NCI-H774 (cell line): ENCODE measurements around the gene LTBP4.
"Not testable (repeated sequence)": the region's sequence is repeated elsewhere in the genome, so short reads cannot be mapped to it uniquely, and the experiment has no call there.

ENCODE experiments used
- DNase-seq: peaks from one replicate; lab custom pipeline; 2025; lab: John Stamatoyannopoulos, UW

Gene LTBP4

DNA sequence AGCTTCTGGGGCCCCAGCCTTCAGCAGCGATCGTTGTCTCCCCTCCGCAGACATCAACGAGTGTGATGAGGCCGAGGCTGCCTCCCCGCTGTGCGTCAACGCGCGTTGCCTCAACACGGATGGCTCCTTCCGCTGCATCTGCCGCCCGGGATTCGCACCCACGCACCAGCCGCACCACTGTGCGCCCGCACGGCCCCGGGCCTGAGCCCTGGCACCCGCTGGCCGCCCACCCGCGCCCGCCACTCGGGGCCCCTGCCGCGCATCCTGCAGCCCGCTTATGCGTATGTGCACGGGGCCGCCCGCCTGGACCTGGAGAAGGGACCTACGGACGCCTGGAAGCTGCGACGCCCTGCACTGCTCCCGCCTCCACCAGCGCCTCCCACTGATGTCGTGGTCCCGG, 28.2 kb downstream of the LTBP4 start:
- DNase-seq, result no peak

DNA sequence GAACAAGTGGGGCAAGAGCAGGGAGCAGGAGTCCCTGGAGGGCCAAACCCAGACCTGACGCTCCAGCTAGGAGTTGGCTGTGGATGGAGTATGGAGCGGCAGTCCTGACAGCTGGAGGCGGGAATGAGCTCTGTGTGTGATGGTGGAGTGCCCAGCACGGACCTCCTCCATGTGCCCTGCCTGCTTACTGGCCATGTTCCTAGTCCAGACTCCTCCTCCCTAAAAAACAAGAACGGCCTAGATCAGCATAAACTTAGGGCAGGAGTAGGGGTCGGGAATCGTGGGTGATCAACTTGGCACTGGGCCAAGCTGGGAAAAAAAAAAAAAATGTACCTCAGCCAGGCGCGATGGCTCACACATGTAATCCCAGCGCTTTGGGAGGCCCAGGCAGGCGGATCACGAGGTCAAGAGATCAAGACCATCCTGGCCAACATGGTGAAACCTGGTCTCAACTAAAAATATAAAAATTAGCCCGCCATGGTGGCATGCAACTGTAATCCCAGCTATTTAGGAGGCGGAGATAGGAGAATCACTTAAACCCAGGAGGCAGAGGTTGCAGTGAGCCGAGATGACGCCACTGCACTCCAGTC, 29.5 kb downstream of the LTBP4 start:
- DNase-seq, result no peak

- no peak for DNase-seq
Measured at GRCh38 chr19:40632311-40633036, 31.3 kb downstream of the LTBP4 start.

DNA sequence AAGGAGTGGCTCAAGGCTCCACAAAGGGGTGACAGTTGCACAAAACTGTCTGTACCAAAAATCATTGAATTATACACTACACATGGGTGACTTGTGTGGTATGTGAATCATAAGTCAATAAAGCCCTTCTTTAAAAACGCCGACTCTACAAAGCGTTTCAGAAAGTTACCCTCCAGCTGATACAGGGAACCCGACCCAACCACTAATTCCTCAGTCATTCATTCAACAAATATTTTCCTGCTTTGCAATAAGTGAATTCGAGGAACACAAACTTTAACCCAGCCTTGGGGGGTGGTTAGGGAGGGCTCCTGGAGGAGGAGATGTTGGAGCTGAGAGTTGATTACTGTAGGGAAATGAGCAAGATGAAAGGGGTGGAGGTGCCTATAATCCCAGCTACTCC, 32.0 kb downstream of the LTBP4 start:
- DNase-seq, result no peak

DNA sequence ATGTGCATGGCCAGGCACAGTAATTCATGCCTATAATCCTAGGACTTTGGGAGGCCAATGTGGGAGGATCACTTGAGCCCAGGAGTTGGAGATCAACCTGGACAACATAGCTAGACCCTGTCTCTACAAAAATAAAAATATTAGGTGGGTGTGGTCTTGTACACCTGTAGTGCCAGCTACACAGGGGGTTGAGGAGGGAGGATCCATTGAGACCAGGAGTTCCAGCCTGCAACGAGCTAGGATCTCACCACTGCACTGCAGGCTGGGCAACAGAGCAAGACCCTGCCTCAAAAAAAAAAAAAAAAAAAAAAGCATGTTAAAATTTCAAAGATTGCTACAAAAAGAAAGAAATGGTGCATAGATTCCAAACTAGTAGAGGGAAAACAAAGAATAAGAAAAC, 37.2 kb downstream of the LTBP4 start:
- DNase-seq, result no peak

- no peak for DNase-seq
Measured at GRCh38 chr19:40639638-40639982, 38.4 kb downstream of the LTBP4 start.

GRCh38 chr19:40640744-40641143, 39.6 kb downstream of the LTBP4 start:
- no peak for DNase-seq

DNA sequence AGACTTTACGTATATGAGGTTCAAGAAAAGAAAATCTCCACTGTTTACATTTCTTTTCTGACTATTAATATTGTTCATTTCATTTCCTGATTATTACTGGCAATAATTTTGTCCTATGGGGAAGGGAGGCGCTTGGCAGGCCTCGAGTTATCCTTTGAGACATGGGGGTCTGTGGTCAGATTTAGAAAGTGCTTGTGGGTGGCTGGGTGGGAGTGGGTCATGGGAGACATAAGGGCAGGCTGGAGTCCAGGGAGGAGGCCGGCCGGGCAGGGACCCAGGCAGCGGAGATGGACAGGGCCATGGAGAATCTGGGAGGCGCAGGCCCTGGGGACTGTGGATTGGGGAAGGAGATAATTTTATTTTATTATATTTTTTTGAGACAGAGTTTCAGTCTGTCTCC, 40.1 kb downstream of the LTBP4 start:
- DNase-seq, result no peak

- DNase-seq, result no peak
Measured at GRCh38 chr19:40642051-40642706, 41.0 kb downstream of the LTBP4 start.

DNA sequence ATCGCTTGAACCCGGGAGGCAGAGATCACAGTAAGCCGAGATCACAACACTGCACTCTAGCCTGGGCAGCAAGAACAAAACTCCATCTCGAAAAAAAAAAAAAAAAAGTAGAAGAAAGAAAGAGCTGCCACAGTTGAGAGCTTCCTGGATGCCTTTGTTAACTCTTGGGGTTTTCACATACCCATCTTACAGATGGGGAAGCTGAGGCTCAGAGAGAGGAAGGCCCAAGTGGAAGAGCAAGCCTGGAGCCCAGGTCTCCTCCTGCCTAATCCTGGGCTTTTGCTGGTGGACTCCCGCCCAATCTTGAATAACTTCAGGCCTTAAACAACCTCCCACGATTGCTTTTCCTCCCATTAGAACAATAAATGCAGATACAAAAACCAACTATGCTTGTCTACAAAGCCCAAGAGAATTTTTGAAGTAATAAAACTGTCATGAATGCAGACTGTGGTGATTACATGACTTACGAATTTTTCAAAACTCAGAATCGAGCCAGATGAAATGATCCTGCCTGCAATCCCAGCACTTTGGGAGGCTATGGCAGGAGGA, 41.7 kb downstream of the LTBP4 start:
- DNase-seq, result no peak

DNA sequence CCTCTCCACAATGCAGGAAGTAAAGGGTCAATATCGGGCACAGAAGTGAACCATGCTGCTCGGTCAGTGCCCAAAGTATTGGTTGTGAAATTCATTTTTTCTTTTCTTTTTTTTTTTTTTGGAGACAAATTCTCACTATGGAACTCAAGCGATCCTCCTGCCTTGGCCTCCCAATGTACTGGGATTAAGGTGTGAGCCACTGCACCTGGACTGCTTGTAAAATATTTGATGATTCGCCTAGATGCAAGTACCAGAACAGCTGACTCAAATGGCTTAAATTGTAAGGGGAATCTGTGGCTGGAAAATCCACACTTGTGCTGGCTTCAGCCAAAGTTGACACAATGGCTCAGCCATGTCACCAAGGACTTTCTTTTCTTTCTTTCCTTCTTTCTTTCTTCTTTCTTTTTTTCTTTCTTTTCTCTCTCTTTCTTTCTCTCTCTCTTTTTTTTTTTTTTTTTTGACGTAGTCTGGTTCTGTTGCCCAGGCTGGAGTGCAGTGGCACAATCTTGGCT, 45.6 kb downstream of the LTBP4 start:
- no peak for DNase-seq

DNA sequence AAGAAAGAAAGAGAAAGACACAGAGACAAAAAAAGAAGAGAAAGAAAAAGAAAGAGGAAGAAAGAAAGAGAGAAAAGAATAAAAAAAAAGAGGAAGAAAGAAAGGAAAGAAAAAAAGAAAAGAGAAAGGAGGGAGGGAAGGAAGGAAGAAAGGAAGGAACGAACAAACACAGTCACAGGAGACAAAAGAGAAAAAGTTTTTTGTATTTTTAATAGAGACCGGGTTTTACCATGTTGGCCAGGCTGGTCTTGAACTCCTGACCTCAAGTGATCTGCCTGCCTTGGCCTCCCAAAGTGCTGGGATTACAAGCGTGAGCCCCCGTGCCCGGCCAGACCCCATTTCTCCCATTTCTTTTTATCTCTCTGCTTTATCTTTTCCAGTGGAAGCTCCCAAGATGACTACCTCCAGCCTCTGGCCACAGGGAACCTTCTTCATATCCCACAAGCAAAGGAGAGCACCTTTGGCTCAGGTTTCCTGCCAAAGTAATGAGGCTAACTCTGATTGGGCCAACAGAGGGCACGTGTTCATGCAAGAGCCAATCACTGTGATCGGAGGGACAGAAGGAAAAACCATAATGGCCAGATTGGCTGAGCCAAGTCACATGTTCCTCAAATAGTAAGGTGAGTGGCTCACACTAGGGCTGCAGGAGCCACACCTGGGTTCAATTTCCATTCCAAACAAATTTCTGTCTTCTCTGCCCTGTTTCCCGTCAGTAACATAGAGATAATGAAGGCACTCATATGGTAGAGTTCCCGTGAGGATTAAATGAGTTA, 48.9 kb downstream of the LTBP4 start:
- DNase-seq, result not testable (repeated sequence)

GRCh38 chr19:40650749-40651305, 49.7 kb downstream of the LTBP4 start:
- no peak for DNase-seq

DNA sequence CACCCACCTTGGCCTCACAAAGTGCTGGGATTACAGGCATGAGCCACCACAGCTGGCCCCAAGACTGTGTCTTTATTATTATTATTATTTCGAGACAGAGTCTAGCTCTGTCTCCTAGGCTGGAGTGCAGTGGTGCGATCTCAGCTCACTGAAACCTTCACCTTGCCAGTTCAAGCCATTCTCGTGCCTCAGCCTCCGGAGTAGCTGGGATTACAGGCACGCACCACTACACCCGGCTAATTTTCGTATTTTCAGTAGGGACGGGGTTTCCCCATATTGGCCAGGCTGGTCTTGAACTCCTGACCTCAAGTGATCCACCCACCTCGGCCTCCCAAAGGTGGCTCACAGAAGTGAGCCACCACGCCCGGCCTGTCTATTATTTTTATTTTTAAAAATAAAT, 51.1 kb downstream of the LTBP4 start:
- not testable (repeated sequence) for DNase-seq

GRCh38 chr19:40655684-40656083, 54.5 kb downstream of the LTBP4 start:
- not testable (repeated sequence) for DNase-seq

- DNase-seq, result no peak
Measured at GRCh38 chr19:40658031-40658430, 56.9 kb downstream of the LTBP4 start.

GRCh38 chr19:40659116-40659515, 57.9 kb downstream of the LTBP4 start:
- DNase-seq, result no peak

DNA sequence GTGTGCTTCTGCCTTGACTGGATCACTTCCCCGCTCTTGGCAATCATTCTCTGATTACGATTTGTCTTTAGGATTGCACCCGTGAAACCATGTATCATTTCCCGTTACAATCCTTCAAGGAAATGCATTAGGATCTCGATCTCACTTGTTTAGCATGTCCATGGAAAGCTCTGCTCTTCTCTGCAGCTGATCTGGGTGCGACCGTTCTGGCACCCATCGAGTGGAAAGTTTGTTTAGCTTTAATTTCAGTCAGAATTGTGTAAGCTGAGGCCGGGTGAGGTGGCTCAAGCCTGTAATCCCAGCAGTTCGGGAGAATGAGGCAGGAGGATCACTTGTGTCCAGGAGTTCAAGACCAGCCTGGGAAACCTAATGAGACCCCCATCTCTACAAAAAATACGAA, 58.4 kb downstream of the LTBP4 start:
- no peak for DNase-seq

DNA sequence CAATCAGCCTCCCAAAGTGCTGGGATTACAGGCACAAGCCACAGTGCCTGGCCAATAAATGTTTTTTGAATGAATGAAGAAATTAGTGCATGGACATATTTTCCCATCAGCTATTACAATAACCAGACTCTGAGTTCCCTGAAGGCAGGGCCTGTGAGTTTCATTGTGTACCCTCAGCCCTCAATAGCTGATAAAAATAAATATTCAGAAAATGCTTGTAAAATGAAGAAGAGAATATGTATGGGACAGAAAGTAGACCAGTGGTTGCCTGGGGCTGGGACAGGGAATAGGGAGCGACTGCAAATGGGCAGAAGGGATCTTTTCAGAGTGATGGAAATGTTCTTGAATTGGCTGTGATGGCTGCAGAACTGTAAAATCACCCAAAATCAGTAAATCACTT, 60.4 kb downstream of the LTBP4 start:
- DNase-seq, result no peak

- peak; percentile 74 for DNase-seq
Measured at GRCh38 chr19:40662925-40663694, 61.9 kb downstream of the LTBP4 start.
